HG02885 (cell line): Measurements from ENCODE around the gene FBXW5.

Experiments used
- ATAC-seq: cut with Tn5 transposase; IDR thresholded peaks from one replicate; pipeline ENCODE4 v1.9.1; 2021; ENCODE audit warnings: mild to moderate bottlenecking; ENCODE audit not compliant: unreplicated experiment, poor library complexity

Gene FBXW5

GRCh38 chr9:136937186-136938001, 7.1 kb downstream of the FBXW5 start:
- no peak for ATAC-seq

- ATAC-seq, result no peak
These were observed 7.8 kb downstream of the FBXW5 start for GRCh38 chr9:136936645-136937170.

DNA sequence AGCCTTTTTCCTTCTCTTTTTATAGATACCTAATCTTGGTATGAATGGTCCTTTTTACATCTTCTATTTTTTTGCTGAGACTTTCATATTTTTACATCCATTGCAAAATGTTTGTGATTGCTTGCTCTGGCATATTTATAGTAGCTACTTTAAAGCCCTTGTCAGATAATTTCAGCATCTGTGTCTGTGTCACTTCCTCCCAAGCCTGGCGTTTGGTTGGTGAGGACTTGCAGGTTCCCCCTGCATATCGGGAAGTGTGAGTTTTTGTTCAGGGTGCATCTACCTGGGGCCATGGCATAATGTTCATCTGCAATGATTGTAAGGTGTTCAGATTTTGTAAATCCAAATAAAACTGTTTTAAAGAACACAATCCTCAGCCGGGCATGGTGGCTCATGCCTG, 8.9 kb downstream of the FBXW5 start:
- ATAC-seq, result no peak

DNA sequence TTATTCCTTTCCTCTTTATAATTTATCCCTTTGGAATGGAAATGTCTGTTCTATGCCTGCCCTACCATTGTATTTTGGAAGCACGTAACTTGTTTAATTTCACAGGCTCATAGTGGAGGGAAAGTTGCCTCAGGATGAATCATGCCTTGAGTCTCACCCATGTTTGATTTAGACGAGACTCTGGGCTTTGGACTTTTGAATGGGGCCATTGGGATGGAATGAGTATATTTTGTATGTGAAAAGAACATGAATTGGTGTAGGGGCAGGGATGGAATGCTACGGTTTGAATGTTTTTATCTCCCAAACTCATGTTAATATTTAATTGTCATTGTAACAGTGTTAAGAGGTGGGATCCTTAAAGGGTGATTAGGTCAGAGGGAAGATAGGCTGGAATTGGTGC, 10.3 kb downstream of the FBXW5 start:
- ATAC-seq, result no peak

GRCh38 chr9:136931611-136932130, 12.9 kb downstream of the FBXW5 start:
- no peak for ATAC-seq

DNA sequence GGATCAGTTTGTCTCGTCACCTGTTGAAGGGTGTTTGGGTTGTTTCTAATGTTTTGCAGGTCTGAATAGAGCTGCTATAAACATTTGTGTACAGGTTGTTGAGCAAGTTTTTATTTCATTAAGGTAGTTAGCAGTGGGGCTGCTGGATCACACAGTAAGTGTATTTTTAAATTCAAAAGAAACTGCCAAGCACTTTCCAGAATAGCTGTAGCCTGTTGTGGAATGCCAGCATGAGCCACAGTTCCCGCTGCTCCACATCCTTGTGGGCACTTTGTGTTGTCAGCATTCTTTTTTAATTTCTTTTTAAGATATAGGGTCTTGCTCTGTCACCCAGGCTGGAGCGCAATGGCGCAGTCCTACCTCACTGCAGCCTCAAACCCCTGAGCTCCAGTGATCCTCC, 14.5 kb downstream of the FBXW5 start:
- no peak for ATAC-seq

DNA sequence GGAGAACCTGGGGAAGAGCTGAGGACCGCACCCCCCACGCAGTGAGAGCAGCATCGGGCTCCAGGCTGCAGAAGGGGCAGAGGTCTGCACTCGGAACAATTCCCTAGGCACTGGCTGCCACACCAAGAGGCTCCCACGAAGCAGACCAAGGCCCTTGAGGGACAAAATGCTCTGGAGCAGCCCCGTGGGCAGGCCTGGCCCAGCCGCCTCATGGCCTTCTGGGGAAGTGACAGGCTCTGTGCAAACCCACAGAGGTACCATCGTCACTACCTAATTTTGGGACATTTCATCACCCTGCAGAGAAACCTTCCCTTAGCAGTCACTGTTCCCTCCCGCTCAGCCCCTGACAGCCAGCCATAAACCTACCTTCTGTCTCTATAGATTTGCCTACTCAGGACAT, 15.9 kb downstream of the FBXW5 start:
- ATAC-seq, result no peak

DNA sequence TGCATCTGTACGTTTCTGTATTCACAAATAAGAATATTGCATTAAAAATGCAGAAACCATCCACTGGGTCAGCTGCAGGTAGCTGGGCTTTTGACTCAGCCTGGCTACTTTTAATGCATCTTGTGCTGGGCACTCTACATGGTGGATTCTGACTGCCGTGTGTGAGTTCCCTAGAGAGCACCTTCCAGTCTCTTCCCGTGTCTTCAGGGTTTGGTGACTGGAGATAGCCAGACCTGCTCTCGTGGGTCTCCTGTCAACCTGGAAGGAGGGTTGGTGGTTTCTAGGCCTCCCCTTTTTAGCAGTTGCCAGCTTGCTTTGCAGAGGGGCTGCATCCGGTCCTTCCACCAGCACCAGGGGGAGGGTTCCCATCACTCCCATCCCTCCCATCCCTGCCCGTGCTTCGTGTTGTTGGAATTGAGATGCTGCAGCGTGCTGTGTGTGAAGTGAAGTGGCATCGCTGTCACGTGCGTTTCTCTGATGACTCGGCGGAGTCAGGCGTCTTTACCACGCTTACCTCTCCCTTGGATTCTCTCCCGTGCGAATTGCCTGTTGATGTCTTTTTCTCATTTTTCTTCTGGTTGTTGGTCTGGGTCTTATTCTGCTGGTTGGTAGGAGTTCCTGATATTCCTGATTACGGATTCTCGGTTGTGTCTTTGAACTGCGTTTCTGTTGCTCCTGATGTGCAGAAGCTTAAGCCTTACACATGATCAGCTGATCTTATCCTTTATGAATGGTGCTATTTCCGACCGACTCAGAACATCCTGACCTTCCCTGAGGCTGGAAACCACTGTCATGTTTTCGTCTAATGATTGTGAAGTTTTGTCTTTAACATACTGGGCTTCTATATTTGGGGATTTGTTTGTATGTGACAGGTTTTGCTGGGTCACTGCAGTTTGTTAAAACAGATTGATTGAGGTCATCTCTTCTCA, 16.9 kb downstream of the FBXW5 start:
- no peak for ATAC-seq

DNA sequence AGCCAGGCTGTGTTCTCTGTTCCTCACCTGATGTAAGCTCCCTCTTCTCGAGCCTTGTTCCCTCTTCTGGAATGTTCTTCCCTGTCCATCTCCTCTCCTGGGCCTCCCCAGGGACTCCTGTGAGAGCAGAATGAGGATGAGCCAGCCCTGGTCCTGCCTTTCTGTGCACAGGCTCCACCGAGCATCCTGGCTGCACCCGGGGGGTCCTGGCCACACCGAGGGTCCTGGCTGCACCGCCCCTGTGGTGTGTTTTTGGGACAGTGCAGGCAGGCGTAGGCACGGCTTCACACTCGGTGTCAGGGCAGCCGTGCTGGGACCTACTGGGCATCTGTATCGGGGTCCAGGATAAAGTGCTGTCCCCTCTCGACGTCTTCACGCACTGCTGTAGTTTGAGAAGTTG, 17.8 kb downstream of the FBXW5 start:
- no peak for ATAC-seq

GRCh38 chr9:136926154-136926704, 18.3 kb downstream of the FBXW5 start:
- ATAC-seq, result no peak

- ATAC-seq, result no peak
These were observed 19.0 kb downstream of the FBXW5 start for GRCh38 chr9:136925414-136926153.

- ATAC-seq, result no peak
These were observed 20.7 kb downstream of the FBXW5 start for GRCh38 chr9:136923881-136924280.

- ATAC-seq, result no peak
These were observed 22.0 kb downstream of the FBXW5 start for GRCh38 chr9:136922540-136922939.

DNA sequence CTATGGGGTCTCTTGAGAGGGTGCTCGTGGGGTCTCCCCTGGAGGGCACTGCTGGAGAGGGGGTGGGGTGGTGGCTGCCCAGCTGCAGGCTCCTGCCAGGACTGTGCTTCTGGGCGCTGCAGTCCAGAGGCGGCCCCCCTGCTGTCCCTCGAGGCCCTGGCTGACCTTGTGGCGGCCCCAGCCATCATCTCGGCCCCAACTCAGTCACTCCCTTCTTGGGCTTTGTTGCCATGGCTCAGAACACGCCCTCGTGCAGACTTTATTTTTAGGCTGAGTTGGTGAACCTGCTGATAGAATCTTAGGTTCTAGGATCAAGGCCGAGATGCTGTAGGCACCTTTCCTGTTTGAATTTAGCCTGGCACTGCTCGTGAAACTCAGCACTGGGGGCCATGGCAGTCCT, 22.8 kb downstream of the FBXW5 start:
- no peak for ATAC-seq

DNA sequence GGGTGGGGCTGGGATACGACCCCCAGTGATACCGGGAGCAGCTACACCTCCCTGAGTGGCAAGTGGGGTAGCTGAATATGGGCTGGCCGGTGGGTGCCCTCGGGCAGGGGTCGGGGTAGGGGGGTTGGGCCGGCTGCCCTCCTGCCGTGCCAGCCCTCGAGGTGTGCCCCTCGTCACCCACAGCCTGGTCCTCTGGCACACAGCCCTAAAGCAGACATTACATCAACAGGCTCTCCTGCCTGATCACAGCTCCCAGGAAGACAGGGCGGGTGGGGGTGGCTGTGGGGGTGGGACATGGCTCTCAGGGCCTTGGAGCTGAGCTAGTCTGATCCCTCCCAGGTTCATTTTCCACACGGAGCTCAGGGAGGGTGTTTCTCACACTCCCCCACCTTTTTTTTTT, 23.2 kb downstream of the FBXW5 start:
- ATAC-seq, result no peak

GRCh38 chr9:136920734-136921231, 23.8 kb downstream of the FBXW5 start:
- ATAC-seq, result no peak

DNA sequence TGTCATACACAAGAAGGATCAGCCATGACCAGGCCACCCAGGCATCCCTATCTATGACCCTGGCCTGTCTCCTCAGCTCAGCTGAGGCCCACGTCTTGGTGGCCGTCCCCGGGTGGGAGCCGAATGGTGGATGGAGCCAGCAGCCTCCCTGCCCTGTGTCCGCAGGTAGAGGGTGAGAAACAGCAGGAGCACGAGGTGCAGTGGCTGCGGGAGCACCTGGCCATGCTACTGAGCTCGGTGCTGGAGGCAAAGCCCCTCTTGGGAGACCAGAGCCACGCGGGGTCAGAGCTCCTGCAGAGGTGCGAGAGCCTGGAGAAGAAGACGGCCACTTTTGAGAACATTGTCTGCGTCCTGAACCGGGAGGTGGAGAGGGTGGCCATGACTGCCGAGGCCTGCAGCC, 24.5 kb downstream of the FBXW5 start:
- no peak for ATAC-seq

- ATAC-seq, result no peak
These were observed 26.6 kb downstream of the FBXW5 start for GRCh38 chr9:136917902-136918301.

DNA sequence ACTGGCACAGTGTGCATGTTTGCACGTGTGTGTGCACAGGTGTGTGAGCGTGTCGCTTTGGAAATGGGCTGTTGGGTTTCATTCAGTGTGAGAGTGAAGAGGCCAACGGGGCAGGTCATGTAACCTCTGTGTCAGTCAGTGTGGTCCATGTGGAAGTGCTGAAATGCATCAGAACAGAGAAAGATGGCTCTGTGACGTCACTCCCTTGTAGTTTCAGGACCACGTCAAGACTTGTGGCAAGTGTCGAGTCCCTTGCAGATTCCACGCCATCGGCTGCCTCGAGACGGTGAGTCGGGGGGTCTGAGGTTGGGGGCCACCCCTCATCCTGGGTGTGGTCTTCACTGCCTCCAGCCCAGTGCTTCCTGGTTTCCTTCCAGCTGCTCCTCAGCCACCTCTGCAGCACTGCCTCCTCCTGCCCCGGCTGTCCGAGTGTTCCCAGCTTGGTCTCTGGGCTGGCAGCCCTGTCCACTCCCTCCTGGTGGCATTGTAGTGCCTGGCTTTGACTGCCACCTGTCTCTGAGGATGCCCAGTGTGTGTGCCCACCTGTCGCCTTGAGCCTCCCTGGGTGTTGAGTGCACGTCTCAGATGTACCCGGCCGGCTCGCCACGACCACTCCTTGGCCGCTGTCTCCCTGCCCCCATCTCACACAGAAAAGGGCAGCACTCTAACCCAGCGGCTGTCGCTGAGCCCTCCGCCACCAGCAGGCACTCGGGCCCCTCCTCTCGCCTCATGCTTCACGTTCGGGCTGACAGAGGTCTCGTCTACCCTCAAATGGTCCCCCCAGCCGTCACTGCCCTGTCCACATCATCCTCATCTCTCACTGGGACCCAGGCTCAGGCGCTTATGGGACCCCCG, 28.0 kb downstream of the FBXW5 start:
- no peak for ATAC-seq
